ENCODE measurements around the gene SERPINA9.
"Not testable (repeated sequence)": the region's sequence is repeated elsewhere in the genome, so short reads cannot be mapped to it uniquely, and the experiment has no call there.

Gene SERPINA9

GRCh38 chr14:94485944-94486841, 10.2 kb upstream of the SERPINA9 start:
- peak in 2 of 4 experiments; percentile 6 to 7 for DNase-seq

GRCh38 chr14:94484481-94484880, 8.5 kb upstream of the SERPINA9 start:
- no peak for DNase-seq

- no peak for DNase-seq
Measured at GRCh38 chr14:94483729-94484275, 7.8 kb upstream of the SERPINA9 start.

GRCh38 chr14:94483071-94483451, 7.1 kb upstream of the SERPINA9 start:
- DNase-seq = no peak

- not testable (repeated sequence) for DNase-seq
Measured at GRCh38 chr14:94482132-94483070, 6.4 kb upstream of the SERPINA9 start.

GRCh38 chr14:94481468-94482131, 5.6 kb upstream of the SERPINA9 start:
- no peak for DNase-seq

GRCh38 chr14:94480809-94481208, 4.8 kb upstream of the SERPINA9 start:
- no peak for DNase-seq

GRCh38 chr14:94478420-94478819, 2.4 kb upstream of the SERPINA9 start:
- DNase-seq = no peak

- DNase-seq = no peak
Measured at GRCh38 chr14:94474581-94475031, 1.4 kb downstream of the SERPINA9 start.

GRCh38 chr14:94473666-94474410, 2.2 kb downstream of the SERPINA9 start:
- DNase-seq = no peak

GRCh38 chr14:94472842-94473241, 3.2 kb downstream of the SERPINA9 start:
- DNase-seq = no peak

- no peak for DNase-seq
Measured at GRCh38 chr14:94471045-94471444, 5.0 kb downstream of the SERPINA9 start.

- no peak for DNase-seq
Measured at GRCh38 chr14:94470311-94470710, 5.7 kb downstream of the SERPINA9 start.

- DNase-seq = no peak
Measured at GRCh38 chr14:94469261-94469660, 6.7 kb downstream of the SERPINA9 start.

GRCh38 chr14:94467728-94468520, 8.1 kb downstream of the SERPINA9 start:
- no peak for DNase-seq

GRCh38 chr14:94466706-94467370, 9.2 kb downstream of the SERPINA9 start:
- DNase-seq = no peak

- DNase-seq = no peak
Measured at GRCh38 chr14:94465042-94465441, 11.0 kb downstream of the SERPINA9 start.

GRCh38 chr14:94464290-94464689, 11.7 kb downstream of the SERPINA9 start:
- no peak for DNase-seq

GRCh38 chr14:94462763-94463572, 13.0 kb downstream of the SERPINA9 start:
- DNase-seq = no peak

- no peak for DNase-seq
Measured at GRCh38 chr14:94462219-94462551, 13.8 kb downstream of the SERPINA9 start.

Measured in activated CD4-positive, CD25-positive, alpha-beta regulatory T cell (primary cell).